Activated CD8-positive, alpha-beta memory T cell treated with anti-CD3 and anti-CD28 coated beads for 24 hours (primary cell): ENCODE results near the gene ADAP1.
A peak's percentile ranks its signal among the peaks of the same experiment; 100 is the strongest.
"Not testable (repeated sequence)": the region's sequence is repeated elsewhere in the genome, so short reads cannot be mapped to it uniquely, and the experiment has no call there.

Experiments used
- DNase-seq: peaks from one replicate; pipeline ENCODE4 v3.0.0-alpha.2; 2020

Gene ADAP1

GRCh38 chr7:957418-958220 lies 3.1 kb upstream of the ADAP1 start:
- no peak for DNase-seq

- no peak for DNase-seq
These were observed 1.6 kb upstream of the ADAP1 start for GRCh38 chr7:956031-956430.

GRCh38 chr7:953547-954327 lies 743 bp downstream of the ADAP1 start:
- DNase-seq = peak; percentile 83

GRCh38 chr7:952548-953441 lies 1.7 kb downstream of the ADAP1 start:
- DNase-seq = no peak

GRCh38 chr7:951881-952547 lies 2.5 kb downstream of the ADAP1 start:
- no peak for DNase-seq

- DNase-seq = no peak
These were observed 5.2 kb downstream of the ADAP1 start for GRCh38 chr7:949021-949934.

- DNase-seq = no peak
These were observed 6.9 kb downstream of the ADAP1 start for GRCh38 chr7:947391-948210.

- DNase-seq = no peak
These were observed 8.1 kb downstream of the ADAP1 start for GRCh38 chr7:946256-946996.

GRCh38 chr7:945556-946255 lies 8.8 kb downstream of the ADAP1 start:
- no peak for DNase-seq

- no peak for DNase-seq
These were observed 9.3 kb downstream of the ADAP1 start for GRCh38 chr7:945147-945555.

- no peak for DNase-seq
These were observed 9.7 kb downstream of the ADAP1 start for GRCh38 chr7:944744-945143.

GRCh38 chr7:943793-944192 lies 10.7 kb downstream of the ADAP1 start:
- not testable (repeated sequence) for DNase-seq

GRCh38 chr7:940599-941408 lies 13.7 kb downstream of the ADAP1 start:
- no peak for DNase-seq

- no peak for DNase-seq
These were observed 14.6 kb downstream of the ADAP1 start for GRCh38 chr7:939843-940242.

- DNase-seq = no peak
These were observed 15.8 kb downstream of the ADAP1 start for GRCh38 chr7:938546-939185.

- DNase-seq = no peak
These were observed 16.5 kb downstream of the ADAP1 start for GRCh38 chr7:937856-938484.

- peak; percentile 81 for DNase-seq
These were observed 18.0 kb downstream of the ADAP1 start for GRCh38 chr7:936386-937054.
